ENCODE data around the gene MS4A10. TPM values are rescaled to one million over a fixed set of nuclear protein-coding genes. Genes with fewer than 3 reads are reported as not detected.
"Not testable (repeated sequence)": the region's sequence is repeated elsewhere in the genome, so short reads cannot be mapped to it uniquely, and the experiment has no call there.

The MS4A10 gene
- total RNA-seq, 1 donor from 2014 or later: not detected

DNA sequence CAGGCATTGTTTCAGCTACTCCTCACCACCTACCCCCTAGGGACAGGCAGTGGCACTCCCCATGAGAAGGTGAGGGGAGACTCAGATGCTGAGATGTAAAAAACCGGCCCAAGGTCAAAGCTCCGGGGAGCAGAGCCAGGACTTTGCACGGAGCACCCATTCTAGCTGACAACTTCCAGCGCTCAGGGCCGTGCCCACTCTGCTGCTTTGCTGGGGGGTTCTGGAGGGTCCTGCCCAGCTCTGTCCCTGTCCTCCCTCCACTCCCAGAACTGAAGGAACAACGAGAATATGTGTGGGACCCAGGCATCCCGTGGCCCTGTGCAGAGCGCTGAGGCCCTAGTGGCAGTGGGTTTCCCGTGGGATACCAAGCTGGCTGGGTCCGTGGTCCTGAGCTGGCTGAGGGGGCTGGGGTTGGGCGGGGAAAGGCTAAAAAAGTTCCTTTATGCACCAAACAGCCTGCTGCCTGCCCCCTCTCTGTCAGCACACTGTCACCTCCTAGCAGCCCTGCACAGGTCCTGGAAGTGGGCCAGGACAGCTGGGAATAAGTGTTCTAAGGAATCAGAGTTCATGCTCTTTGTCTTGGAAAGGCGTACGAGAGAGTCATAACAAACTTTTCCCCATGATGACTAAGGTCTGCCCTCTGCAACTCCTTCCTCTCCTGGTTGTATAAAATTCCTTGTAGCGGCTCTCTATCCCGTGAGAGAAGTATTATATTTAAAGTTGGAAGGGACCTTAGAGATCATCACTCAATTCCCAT is 1.9 kb downstream of the MS4A10 start:
- no peak for DNase-seq (ENCODE audit: low spot score)

- DNase-seq (ENCODE audit: low spot score): no peak
These were observed 3.4 kb downstream of the MS4A10 start for GRCh38 chr11:60788401-60789125.

GRCh38 chr11:60790726-60791125 is 5.6 kb downstream of the MS4A10 start:
- DNase-seq (ENCODE audit: low spot score): no peak

- DNase-seq (ENCODE audit: low spot score): no peak
These were observed 6.2 kb downstream of the MS4A10 start for GRCh38 chr11:60791153-60791933.

- no peak for DNase-seq (ENCODE audit: low spot score)
These were observed 7.4 kb downstream of the MS4A10 start for GRCh38 chr11:60792521-60792920.

DNA sequence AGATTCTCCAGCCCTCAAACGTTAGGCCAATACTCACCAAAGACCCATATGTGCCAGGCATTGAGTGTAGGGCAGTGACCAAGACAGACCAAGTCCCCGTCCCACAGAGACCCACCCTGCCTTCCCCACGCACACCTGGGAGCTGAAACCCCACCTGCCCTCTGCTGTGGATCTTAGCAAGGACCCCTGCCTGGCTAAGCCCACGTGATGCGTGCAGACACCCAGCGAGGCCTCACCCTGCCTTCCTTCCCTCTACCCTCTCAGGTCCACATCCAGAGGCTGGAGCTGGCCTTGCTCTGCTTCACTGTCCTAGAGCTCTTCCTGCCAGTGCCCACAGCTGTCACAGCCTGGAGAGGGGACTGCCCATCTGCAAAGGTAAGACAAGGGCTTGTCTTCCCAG is 10.2 kb downstream of the MS4A10 start:
- DNase-seq (ENCODE audit: low spot score): no peak

DNA sequence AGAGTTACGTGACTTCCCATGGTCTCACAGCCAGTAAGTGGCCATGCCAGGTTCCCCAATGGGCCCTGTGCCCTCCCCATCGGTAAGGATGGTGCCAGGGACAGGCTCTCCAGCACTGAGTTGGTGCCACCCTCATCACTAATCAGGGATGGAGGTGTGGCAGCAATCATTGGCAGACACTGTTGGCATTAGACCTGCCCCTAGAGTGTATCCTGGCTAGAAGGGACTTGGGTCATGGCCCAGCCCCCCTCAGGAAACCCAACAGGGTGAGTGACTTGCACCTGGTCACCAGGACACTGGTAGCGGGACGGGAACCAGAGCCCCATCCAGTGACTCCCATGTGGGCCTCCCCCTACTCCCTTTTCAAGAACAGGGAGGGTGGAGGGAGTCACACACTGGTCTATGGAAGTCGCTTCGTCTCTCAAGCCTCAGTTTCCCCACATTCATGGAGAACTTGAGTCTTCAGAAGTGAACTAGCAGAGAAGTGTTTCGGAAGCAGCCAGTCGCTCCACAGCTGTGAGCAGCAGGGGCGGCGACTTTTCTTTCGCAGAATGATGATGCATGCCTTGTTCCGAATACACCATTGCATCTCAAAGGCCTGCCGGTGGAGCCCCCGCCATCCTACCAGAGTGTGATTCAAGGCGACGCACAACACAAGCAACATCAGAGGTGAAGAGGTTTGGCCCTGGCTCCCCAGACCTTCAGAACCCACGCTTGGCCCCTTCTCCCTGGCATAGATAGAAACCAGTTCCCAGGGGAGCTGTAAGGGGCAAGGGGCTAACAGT is 12.9 kb downstream of the MS4A10 start:
- DNase-seq (ENCODE audit: low spot score): no peak

DNA sequence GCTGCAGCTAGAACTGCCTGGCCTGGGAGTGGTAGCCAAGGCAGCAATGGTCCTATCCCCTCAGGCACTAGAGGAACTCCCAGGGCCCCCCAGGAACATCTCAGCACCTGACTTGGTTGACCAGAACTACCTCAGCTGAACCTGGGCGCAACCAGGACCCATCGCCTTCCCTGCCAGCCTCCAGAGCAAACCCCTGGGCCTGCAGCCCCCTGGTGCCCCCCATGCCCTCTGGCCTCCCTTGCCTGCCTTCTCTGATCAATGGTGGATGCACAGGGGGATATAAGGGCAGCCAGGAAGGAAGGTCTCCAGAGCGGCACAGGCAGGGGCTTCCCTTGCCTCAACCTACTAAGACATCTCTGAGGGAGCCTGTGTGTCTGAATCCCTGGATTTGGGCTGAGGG is 13.5 kb downstream of the MS4A10 start:
- DNase-seq (ENCODE audit: low spot score): no peak

GRCh38 chr11:60801194-60801593 is 16.1 kb downstream of the MS4A10 start:
- no peak for DNase-seq (ENCODE audit: low spot score)

GRCh38 chr11:60803273-60803936 is 18.3 kb downstream of the MS4A10 start:
- no peak for DNase-seq (ENCODE audit: low spot score)

- no peak for DNase-seq (ENCODE audit: low spot score)
These were observed 24.1 kb downstream of the MS4A10 start for GRCh38 chr11:60809249-60809648.

GRCh38 chr11:60809691-60810090 is 24.6 kb downstream of the MS4A10 start:
- DNase-seq (ENCODE audit: low spot score): no peak

GRCh38 chr11:60810151-60810550 is 25.0 kb downstream of the MS4A10 start:
- no peak for DNase-seq (ENCODE audit: low spot score)

DNA sequence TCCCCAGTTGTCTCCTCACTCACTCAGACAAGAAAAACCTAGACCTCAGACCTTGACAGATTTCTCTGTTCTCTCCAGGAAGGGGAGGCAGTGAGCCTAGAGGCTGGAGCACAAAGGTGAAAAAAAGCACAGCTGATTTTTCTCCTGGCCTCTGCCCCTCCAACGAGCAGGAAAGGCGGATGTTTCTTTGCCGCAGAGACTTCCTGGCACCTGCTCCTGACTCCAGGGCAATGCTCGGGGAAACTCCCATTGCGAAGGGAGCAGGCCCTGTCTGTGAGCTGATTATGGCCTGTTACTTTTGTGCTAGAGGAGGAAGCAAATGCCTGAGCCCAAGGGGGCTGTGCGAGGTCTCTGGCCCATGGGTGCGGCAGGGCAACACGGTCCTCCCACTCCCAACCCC is 25.4 kb downstream of the MS4A10 start:
- no peak for DNase-seq (ENCODE audit: low spot score)

DNA sequence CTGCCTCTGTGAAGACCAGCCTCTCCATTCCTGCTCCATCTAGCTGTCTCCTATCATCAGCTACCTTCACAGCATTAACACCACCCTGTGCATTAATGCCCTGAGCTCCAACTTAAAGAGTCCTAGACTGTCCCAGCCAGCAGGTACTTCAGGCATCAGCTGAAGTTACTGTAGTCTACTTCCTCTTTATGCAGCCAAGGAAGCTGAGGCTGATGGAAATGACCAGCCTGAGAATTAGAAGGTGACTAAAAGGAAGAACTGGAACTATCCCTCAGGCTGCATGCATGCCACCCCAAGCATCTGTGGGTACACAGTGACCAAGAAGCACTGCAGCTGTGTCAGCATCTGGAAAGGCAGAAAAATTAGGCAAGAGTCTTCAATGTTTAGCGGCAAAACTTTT is 28.2 kb downstream of the MS4A10 start:
- DNase-seq (ENCODE audit: low spot score): no peak

DNA sequence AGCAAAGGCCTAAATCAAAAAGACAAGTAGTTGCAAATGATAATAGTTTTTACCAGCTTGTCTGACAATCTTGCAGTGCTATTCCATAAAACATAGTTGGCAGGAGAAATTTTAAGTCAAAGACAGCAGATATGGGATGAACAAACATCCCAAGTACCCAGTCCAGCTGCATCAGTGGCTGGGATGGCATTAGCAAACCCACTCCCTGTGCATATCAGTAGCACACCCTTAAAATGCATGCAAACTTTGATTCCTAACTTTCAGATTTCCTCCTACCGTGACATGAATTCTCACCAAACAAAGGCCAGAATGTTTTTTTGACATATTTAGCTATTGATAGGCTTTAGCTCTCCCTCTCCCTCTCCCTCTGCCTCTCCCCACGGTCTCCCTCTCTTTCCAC is 29.0 kb downstream of the MS4A10 start:
- no peak for DNase-seq (ENCODE audit: low spot score)

DNA sequence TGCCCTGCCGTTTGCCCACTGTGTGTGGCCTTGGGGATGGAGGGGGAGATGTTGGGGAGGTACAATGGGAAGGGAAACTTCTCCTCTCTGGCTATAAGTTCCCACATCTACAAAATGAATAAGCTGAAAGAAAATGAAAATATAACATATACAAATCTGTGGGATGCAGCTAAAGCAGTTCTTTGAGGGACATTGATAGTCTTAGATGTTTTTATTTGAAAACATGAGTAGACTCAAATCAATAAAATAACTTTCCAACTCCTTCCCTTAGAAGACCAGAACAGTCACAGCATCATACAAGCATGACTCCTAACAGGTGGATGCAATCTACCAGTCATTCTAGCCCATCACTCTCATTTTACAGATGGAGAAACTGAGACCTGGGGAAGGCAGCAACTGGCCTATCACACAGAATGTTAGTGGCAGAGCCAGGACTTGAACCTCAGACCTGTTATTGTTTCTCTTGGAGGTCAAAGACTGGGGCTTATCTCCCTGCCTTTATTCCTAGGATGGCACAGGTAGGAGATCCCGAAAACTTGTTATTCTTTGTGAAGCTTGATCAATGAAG is 31.5 kb downstream of the MS4A10 start:
- no peak for DNase-seq (ENCODE audit: low spot score)

- DNase-seq (ENCODE audit: low spot score): no peak
These were observed 32.9 kb downstream of the MS4A10 start for GRCh38 chr11:60818057-60818456.

DNA sequence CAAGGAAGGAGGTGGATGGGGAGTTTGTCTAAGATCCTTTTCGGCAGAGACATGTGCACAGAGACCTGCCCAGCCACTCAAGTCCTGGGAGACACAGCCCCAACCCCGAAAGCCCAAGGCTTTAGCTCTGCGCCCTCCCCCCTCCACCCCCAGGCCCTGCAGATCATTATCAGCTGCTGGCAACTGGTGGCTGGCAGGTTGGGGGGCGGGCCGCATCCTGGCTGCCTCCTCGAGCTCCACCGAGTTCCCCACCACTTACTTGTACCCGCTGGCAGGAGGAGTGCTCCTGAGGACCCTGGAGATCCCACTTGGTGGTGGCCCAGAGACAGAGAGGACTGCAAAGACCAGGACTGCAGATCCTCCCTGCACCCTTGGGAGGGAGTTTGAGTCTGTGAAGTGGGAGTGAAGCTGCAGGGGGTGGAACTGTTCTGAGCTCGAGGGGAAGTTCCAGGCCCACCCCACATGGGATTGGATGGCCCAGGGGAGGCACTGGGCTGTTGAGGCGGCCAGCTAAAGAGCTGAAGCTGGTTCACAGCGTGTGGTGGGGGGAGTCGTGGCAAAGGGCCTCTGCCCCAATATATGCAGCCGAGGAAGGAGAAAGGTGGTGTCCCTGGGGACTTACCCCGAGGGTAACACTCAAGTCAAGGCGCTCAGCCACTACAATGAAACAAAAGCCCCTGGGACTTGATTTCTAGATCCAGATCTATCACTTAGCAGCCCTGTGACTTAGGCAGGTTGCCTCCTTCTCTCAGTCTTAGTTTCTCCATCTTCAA is 36.9 kb downstream of the MS4A10 start:
- no peak for DNase-seq (ENCODE audit: low spot score)

DNA sequence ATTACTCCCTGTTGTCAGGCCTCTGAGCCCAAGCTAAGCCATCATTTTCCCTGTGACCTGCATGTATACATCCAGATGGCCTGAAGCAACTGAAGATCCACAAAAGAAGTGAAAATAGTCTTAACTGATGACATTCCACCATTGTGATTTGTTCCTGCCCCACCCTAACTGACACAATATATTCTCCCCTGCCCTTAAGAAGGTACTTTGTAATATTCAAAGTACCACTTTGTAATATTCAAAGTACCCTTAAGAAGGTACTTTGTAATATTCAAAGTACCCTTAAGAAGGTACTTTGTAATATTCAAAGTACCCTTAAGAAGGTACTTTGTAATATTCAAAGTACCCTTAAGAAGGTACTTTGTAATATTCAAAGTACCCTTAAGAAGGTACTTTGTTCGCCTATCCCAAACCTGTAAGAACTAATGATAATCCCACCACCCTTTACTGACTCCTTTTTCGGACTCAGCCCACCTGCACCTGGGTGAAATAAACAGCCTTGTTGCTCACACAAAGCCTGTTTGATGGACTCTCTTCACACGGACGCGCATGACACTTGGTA is 38.7 kb downstream of the MS4A10 start:
- DNase-seq (ENCODE audit: low spot score): not testable (repeated sequence)
